Measurements from ENCODE around the gene BIN2. TPM values are rescaled to one million over a fixed set of nuclear protein-coding genes. Genes with fewer than 3 reads are reported as not detected.

BIN2 gene
- total and polyA plus RNA-seq, 10 of the 15 experiments (the other 5 are each of a cell fraction or from before 2014, with no cell fraction given): 8.6 to 42.9 (median 32.1) TPM

DNA sequence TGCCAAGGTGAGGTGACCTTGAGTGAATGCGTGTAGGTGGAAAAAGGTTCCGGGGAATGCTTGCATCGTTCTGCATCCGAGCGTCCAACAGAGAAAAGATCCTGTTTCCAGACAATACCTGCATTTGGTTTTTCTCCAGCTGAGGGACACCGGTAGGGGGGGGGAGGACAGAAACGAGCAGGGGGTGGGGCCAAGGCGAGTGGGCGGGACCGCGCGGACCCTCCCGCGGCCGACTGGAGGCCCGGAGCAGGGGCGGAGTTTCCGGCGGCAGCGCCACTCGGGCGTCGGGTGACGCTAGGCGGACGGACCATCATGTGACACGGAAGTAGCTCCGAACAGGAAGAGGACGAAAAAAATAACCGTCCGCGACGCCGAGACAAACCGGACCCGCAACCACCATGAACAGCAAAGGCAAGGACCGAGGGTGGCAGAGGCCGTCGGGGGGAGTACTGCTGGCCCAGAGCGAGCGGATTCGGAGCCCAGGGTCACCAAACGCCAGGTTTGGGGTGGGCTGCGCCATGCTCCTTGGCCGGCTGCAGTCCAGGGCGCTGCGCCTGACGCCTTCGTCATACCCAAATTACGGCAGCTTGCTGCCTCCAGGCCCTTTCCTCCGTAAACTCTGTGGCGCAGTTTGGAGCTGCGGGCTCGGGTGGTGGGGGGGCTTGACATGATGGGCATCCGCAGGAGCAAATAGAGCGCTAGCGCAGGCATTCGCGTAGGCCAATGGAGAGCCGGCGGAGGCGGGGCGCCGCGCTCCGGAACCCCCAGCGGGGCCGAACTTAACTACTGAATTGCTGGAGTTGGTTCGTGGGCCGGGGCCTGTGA is 85.3 kb downstream of the BIN2 start, which contains the start of gene DAZAP2 (continued):
- TF ChIP-seq EP300 (IDR thresholded peaks at IDR 0.05; ENCODE audit: borderline replicate concordance in 1 of 2, control insufficient read depth in 1 of 2, low read depth in 2 of 2, low read length in 2 of 2) (0 out of 4 replicates have a peak, but pooled peaks have one; percentile 17 to 28), ZNF384 (IDR thresholded peaks at IDR 0.05; ENCODE audit: borderline replicate concordance, low read depth, low read length) (0 out of 2 replicates have a peak, but pooled peaks have one; percentile 35), MYB (IDR thresholded peaks at IDR 0.05; ENCODE audit: borderline replicate concordance, low read depth, low read length) (0 out of 2 replicates have a peak, but pooled peaks have one; percentile 42), JUNB (IDR thresholded peaks at IDR 0.05) (no peak), ZNF622 (IDR thresholded peaks at IDR 0.05) (no peak), ASH2L (IDR thresholded peaks at IDR 0.05; ENCODE audit: borderline replicate concordance, low read depth) (peak; percentile 89), BRCA1 (IDR thresholded peaks at IDR 0.05; ENCODE audit: low read depth, low read length) (no peak), MTA3 (IDR thresholded peaks at IDR 0.05; ENCODE audit: borderline replicate concordance, low read length) (no peak), KLF5 (IDR thresholded peaks at IDR 0.05; ENCODE audit: partially characterized antibody) (peak; percentile 90), RAD51 (IDR thresholded peaks at IDR 0.05) (peak; percentile 94), IRF4 (IDR thresholded peaks at IDR 0.05; ENCODE audit: low read depth, low read length) (no peak), SUPT20H (IDR thresholded peaks at IDR 0.05; ENCODE audit: borderline replicate concordance, control insufficient read depth, low read depth, low read length) (no peak), LARP7 (IDR thresholded peaks at IDR 0.05) (peak; percentile 98), JUND (IDR thresholded peaks at IDR 0.05; ENCODE audit: low read depth, low read length) (no peak), SPI1 (IDR thresholded peaks at IDR 0.05; ENCODE audit: borderline replicate concordance, insufficient read depth, low read depth, low read length) (no peak), ZNF687 (IDR thresholded peaks at IDR 0.05) (peak; percentile 18; the same call in 1 of the 2 replicates), WRNIP1 (IDR thresholded peaks at IDR 0.05; ENCODE audit: borderline replicate concordance, low read depth, low read length) (no peak), CBX5 (IDR thresholded peaks at IDR 0.05; ENCODE audit: low read depth) (no peak), CTCF (IDR thresholded peaks at IDR 0.05 in 2 of 3, conservative IDR thresholded peaks at IDR 0.05 in 1 of 3; ENCODE audit: control insufficient read depth in 2 of 3, extremely low read depth in 1 of 3, insufficient read depth in 1 of 3, low read depth in 3 of 3, low read length in 3 of 3) (peak in 1 of 3 experiments; percentile 42; a peak in 1 of 6 replicates), RELA (IDR thresholded peaks at IDR 0.05; ENCODE audit: borderline replicate concordance, partially characterized antibody) (peak; percentile 59), SMAD1 (IDR thresholded peaks at IDR 0.05; ENCODE audit: low read depth, partially characterized antibody) (peak; percentile 62)
- TF ChIP-seq, protein P1, sequence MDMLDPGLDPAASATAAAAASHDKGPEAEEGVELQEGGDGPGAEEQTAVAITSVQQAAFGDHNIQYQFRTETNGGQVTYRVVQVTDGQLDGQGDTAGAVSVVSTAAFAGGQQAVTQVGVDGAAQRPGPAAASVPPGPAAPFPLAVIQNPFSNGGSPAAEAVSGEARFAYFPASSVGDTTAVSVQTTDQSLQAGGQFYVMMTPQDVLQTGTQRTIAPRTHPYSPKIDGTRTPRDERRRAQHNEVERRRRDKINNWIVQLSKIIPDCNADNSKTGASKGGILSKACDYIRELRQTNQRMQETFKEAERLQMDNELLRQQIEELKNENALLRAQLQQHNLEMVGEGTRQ (IDR thresholded peaks at IDR 0.05; ENCODE audit: borderline replicate concordance, low read depth, low read length): peak; percentile 91
